NCI-H748 treated with DMSO at 0.1 percent for 48 hours (cell line): Measurements from ENCODE around the gene FERD3L.

Experiments used
- DNase-seq: peaks from one replicate; lab custom pipeline; 2025; lab: John Stamatoyannopoulos, UW

The FERD3L gene

GRCh38 chr7:19099924-19100323, 45.3 kb downstream of the FERD3L start:
- no peak for DNase-seq

GRCh38 chr7:19099194-19099593, 46.0 kb downstream of the FERD3L start:
- DNase-seq, result no peak

- no peak for DNase-seq
Observed at GRCh38 chr7:19098510-19098909, 46.7 kb downstream of the FERD3L start.

GRCh38 chr7:19097165-19098055, 47.8 kb downstream of the FERD3L start:
- no peak for DNase-seq

- no peak for DNase-seq
Observed at GRCh38 chr7:19095353-19095860, 49.8 kb downstream of the FERD3L start.
